AG08395 (cell line): ENCODE data around the gene SH2D6.
A peak's percentile ranks its signal among the peaks of the same experiment; 100 is the strongest.
"Not testable (repeated sequence)": the region's sequence is repeated elsewhere in the genome, so short reads cannot be mapped to it uniquely, and the experiment has no call there.

ENCODE experiments used
- DNase-seq: peaks from one replicate; pipeline ENCODE4 v3.0.0; 2012; ENCODE audit warnings: mixed read lengths, low spot score

Gene SH2D6

DNA sequence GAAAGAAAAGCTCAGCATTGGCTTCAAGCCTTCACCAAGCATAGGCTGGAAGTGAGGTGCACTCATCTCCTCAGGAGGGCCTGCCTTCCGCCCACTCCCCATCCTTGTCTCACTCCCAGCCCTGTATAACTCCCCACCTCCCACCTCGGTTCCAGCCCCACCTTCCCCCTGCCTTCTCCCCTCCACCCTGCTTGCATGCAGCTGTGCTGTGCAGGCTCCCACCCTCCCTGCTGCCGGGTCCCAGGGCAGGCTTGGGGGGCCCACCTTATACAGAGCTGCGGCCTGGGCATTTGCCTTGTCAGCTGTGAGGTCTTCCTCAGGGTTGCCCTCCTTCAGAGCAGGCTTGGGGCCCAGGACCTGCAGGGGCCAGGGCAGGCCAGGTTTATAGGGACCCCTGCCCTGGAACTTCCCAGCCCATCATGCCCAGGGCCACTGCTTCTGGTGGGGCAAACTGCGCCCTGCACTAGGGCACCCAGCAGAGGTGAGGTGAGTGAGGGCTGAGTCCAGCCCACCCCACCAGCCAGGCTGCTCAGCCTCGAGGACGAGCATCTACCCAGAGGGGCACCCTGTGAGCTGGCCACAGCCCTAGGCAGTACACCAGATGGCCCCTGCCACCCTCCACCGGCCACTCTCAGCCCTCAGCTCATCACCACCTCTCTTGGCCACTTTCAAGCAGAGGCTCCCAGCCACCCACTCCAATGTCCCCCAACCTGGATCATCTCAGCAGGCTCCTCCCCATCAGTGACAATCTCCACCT lies 19.9 kb upstream of the SH2D6 start:
- no peak for DNase-seq

DNA sequence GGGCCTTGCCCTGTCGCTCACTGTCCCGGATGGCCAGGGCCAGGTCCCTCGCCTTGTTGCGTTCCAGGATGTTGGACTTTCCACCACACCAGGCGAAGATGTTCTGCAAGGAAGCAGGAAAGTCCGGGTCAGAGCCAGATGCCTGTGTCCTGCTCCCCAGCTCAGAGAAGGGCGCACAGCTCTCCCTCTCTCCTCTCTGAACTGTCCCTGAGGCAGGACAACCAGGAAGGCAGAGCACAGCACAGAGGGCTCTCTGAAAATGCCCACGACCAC lies 19.4 kb upstream of the SH2D6 start:
- DNase-seq, result no peak

GRCh38 chr2:85400023-85400422 lies 18.5 kb upstream of the SH2D6 start:
- no peak for DNase-seq

DNA sequence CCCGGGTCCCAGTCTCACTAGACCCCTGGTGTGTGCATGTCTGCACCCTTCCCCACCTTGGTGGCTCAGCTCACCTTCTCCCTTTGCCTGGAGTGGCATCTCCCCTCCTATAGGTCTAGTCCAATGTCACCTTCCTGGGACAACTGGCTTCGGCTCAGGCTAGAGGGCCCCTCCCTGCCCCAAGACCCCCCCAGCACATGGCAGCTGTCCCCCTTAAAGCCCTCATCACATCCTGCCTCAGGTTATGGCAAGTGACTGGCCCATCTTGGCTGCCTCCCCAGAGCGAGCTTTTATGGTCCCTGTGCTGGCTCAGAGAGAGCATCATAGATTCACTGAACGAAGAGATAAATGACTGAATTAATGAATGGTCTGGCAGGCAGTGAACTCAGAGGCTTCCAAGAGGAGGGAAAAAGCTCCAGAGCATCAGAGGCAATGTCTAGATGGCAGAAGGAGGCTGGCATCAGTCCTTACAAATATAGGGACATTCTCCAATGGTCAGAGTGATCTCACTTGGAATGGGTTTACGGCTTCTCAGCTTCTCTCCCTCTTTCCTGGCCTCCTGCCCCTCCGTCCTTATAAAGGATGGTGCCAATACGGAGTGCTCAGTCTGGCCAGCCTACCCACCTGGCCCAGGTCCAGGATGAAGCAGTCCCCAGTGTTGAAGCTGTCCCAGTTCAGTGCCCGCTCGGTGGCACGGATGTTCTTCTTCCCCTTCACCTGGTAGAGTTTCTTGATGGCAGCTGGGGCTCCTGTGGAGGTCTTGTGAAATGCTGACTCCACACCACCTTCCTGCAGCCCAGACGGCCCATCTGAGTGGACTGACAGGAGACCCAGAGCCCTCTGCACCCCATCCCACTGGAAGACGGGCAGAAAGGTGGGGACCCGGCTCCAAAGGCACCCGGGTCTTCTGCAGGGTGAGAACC lies 17.7 kb upstream of the SH2D6 start:
- DNase-seq, result no peak

DNA sequence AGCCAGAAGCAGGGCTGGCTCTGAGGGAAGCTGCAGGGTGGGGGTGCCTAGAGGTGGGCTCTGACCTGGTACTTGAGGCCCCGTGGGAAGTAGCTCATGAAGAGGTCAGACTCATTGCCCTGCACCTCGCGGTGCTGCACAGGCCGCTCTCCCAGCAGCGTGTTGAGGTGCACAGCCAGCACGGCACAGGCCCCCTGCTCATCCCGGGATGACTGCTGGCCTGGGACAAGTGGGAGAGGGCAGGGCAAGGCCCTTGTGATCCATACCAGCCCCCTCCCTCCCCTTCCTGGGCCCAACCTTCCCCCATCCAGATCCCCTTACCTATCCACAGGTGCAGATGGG lies 17.1 kb upstream of the SH2D6 start:
- no peak for DNase-seq

DNA sequence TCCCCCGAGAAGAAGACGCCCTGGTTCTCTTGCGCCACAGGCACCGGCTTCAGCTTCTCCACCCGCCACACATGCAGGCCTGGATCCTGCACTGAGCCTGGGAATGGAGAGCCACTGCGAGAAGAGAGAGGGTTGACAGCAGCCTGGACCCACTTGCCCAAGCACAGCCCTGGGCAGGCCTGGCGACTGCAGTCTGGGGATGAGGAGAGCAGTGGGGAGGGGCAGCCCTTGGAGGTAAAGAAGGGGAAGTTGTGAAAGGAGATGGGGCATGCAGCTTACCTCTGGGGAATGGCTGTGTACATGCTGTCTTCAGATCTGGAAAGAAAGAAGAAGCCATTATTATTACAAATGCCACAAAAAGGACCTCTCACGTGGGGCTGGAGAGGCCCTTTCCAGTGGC lies 16.7 kb upstream of the SH2D6 start:
- DNase-seq, result no peak

DNA sequence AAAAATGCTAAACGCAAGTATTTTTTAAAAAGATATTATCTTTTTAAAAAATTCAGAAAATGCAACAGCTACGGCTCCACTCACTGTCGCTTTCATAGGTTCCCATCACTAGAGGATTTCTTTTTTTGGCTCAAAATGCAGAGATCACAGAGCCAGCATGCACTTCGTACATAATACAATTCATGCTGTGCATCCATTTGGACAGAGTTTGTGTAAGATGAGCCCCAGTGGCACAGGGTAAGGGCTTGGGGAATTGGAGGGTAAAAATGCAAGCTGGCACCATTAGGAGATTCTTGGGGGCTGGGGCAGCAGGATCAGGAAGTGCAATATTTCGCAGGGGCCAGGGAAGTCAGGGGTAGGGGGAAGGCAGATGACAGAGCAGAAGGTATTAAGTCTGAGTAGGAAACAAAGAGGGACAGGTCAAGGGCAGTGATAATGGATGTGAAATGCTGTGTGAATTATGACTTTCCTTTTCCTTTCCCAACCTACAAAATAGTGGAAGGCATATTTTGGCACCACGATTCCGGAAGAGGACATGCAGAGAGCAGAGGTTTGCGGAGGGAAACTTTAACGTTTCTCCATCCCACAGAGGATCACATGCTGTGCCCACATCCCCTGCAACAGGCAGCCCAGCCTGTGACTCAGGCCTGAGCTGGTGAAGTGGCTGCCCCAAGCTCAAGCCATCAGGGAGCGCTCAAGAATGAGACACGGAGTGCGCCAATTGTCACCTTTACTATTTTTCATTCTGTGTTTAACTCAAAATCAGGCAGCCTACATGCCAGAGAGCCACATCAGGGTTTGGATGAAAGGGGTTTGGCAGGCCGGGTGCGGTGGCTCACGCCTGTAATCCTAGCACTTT lies 13.1 kb upstream of the SH2D6 start:
- no peak for DNase-seq

DNA sequence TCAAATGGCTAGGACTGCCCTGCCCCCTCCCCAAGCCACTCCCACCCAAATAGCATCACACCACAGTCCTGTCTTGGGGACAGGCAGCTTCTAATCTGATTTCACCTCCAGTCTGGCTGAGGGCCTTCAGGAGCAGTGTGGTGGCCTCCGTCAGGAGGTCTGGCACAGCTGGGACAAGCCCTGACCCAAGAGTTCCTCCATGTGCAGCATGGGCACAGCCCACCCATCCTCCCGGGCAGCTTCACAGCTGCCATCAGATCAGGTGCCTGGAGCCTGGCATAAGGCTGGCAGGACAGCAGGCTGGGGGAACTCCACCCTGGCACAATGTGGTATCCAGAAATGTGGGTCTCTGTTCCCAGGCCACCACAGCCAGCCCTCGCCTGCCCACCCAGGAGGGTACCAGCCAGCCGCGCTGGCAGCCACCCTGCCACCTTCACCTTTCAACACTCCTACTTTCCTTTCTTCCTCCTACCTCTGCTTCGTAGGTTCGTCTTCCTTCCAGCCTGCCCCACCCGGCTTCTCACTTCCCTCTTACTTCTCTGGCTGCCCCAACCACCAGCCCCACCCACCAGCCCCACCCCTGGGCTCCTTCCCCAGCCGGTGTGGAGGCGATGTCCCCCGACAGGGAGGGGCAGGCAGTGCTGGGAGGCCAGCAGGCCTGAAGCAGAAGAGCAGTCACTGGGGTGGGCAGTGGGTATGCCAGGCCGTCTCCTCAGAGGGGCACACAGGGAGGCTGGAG lies 8.5 kb upstream of the SH2D6 start, which contains the start of gene CAPG:
CAPG (minus strand) TSS at position 522 of the 739 bp plus-strand sequence. CDS start 8,221 bp downstream, outside the sequence.
- DNase-seq, result no peak

GRCh38 chr2:85410584-85411404 lies 7.7 kb upstream of the SH2D6 start:
- no peak for DNase-seq

DNA sequence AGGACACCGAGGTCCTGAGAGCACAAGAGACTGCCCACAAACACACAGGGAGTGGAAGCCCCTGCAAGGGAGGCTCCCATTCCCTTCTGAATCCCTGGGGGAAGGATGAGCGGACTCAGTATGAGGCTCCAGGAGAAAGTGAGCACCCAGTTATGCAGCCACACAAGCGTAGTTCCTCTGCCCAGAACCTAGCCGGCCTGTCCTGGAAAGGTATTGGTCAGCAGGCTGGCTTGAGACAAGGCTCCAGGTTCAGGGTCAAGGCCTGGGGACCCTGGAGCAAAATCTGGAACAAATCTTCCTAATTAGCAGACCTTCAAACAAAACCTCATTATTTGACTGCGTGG lies 7.1 kb upstream of the SH2D6 start:
- DNase-seq, result no peak

DNA sequence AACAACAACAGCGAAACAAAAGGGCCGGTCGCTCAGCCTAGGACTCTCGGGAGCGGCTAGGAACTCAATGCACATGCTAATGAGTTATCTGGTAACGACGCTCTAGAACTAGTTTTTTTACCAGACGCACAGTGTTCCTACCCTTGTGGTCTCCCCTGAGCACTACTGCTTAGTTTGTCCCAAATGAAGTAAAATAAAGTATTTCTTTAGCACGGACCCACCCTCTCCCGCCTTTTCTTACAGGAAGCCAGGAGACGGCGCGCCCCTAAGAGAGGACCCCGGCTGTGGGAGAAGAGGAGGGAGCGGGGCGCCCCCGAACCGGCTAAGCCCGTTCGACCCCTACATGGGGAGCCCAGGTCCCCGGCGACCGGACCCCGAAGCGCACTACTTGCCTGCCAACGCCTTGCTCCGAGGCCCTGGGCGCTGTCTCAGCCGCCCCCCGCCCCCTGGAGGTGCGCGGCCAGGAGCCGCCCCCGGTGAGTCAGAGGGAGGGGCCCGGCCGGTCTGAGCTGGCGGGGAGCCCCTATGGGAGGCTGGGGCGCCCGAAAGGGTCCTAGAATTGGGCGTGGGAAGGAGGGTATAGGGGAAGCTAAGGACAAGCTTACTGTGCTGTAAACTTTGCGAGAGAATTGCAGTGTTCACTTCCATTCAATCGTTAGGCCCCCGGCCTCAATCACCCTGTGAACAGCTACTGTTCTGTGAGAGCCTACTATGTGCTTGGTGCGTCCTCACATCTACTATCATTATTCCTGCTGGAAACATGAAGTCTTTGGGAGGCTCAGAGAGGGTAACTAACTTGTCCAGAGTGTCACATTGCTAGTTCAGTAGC lies 4.7 kb upstream of the SH2D6 start:
- DNase-seq, result peak; percentile 70

DNA sequence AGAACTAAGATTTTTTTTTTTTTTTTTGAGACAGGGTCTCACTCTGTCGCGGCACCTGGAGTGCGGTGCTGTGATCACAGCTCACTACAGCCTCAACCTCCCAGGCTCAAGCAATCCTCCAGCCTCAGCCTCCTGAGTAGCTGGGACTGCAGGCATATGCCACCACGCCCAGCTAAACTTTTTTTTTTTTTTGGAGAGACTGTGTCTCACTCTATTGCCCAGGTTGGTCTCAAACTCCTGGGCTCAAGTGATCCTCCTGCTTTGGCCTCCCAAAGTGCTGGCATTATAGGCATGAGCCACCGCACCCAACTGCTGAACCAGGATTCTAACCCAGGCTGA lies 4.1 kb upstream of the SH2D6 start:
- not testable (repeated sequence) for DNase-seq

DNA sequence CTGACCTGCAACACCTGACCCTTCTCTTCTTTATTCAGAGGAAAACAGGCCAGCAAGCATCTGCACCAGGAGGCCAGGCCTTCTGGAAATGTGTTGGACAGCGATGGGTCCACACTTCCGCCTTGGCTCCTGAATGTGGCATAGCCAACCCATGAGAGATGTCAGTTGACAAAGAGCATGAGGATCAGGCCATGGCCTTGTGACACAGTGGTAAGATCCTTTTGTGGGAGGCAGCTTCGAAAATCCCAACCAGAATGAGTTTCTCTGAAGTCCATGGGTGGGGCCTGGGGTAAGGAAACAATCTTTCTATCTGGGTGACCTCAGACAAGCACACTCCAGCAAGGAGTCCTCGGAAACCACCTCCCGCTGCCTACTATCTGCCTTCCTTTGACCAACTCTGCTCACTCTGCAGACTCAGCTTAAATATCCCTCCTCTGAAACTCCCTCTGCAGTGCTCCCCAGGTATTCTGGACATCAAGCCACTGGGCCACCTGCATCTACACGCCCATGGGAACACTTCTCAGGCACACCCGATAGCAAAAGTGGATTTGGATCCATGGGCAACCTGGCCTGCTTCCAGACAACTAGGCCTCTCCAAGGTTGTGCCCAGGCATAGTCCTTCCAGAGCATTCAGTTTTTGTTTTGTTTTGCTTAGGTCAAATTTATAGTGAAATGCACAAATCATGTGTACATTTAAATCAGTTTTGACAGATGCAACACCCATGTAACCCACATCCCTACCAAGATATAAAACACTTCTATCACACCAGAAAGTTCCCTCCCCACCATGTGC lies 3.6 kb upstream of the SH2D6 start:
- DNase-seq, result no peak

DNA sequence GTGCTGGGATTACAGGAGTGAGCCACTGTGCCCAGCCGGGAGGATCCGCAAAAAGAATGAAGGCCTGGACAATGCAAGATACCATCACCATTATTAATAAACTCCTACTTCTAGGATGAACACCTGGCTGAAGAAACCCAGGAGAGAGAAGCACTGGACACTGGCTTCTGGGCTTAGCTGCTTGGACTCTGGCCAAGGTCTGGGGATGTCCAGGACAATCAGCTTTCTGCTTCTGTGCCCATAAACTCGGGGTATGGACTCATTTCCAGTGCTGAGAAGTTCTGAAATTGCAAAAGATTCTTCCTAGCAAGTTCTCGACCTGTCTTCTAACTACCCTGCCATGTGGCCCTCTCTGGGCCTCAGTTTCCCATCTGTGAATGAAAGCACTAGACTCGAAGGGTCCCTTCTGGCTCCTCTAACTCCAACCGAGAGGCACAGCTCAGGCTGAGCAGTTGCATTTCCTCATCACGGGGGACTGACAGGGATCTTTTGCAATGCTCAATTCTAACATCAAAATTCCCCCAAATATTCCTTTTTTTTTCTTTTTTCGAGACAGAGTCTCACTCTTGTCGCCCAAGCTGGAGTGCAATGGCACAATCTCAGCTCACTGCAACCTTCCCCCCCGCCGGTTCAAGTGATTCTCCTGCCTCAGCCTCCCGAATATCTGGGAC lies 2.4 kb upstream of the SH2D6 start:
- no peak for DNase-seq

DNA sequence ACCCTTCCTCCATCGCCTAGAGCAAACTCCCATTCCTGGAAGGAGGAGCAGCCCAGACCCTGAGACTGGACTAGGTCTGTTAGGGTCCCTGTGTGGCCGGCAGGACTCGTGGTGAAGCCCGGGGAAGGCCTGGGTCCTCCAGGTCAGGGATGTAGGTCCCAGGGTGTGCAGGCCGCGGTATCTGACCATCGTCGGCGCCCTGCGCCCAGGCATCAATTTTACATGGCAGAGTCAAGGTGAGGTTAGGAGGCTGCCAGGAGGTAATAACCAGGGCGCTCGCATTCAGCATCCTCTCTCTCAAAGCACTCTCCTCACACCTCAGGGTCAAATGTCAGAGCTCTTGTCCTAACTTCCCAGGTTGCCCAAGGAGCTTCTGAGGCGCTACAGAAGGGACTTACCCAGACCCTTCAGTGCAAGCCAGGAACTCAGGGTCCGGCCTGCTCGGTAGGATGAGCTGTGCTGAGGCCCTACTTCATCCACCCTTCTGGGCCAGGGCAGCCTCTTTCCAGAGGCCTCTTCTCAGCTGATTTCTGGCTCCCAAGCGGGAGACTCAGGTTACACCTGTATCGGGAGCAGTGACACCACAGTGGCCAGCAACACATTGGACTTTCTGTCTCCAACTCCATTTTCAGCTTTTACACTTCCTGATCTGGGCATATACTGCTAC lies 628 bp downstream of the SH2D6 start:
- DNase-seq, result no peak

DNA sequence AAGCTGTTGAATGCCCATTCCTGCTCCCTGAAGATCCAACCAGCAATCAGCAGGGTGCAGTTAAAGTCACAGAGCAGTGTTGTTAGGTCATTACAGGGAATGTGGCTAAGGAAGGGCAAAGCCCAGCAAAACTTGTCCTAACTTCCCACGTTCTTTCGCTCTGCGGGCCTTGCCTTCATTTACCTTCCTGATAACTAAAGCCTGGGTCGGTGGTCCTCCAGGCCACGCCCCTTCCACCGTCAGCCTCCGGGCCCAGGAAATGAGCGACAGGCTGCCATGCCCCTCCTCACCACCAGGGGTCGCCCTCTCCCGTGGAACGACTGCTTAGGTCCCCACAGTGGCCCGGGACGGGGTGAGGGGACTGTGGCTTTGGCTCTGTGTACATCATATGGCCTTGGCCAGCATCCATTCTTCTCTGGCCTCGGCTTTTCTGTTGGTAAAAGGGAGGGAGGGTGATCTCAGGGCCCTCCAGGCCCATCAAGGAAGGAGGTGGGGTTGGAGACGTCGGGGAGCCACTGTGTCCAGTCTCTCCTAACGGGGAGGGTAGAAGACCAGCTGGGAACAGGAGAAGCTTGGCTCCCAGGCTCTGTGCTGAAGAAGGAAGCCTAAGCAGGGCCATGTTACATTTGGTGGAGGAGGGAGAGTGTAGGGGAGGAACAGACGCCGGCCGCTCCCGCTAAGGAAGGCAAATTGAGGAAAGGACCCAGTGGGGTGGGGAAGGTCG lies 2.2 kb downstream of the SH2D6 start:
- peak; percentile 91 for DNase-seq

DNA sequence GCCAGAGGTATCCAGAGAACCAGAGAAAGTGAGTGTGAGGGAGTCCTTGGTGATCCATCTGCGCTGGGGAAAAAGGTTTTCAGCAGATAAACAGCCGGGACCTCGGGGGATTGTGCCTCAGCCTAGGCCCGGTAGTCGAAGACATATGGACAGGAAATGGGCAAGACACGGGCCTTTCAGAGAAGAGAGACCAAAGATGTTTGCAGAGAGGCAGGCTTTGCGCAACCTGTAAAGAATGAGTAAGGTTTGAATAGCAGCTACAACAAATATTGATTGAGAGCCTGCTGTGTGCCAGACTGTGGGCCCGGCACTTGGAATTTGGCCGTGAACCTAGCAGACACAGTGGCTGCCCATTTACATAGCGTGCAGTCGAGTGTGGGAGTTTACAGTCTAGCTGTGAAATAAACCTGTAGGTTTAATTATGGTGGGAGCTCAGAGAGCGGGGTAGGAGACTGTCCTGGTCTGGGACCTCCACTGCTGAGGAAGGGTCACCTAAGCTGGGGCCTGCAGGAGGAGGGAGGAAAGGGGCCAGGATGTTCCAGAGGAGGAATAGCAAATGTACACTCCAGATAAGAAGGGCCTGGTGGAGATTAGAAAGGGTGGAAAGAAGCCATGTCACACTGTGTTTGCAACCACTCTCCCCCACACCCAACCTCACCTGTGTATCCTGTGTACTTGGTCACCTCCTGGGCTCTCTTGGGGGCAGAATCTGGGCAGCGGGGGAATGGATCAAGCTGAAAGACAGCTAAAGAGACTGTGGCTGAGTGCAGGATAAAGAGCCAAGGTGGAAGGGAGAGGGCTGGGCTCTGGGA lies 3.0 kb downstream of the SH2D6 start:
- no peak for DNase-seq
